HCT116 (cell line): ENCODE data around the gene CFAP61. TPM values are rescaled to one million over a fixed set of nuclear protein-coding genes. Genes with fewer than 3 reads are reported as not detected.

Experiments used
- ATAC-seq: fragments of 200-7000 bp; cut with Tn5 transposase; 2 replicates; pipeline ENCODE4 v1.9.1; 2020; ENCODE audit warnings: mild to moderate bottlenecking, moderate library complexity
- BruUV-seq: library from RNA; stranded (reverse); fragments of 400-500 nt; replicated peaks from 2 replicates; lab custom pipeline; 2021; lab: Mats Ljungman, UMichigan
- CTCF ChIA-PET: fragments of 300-600 bp; sonication (Branson Sonifier 250); formaldehyde crosslinking; loops from one replicate; lab custom pipeline; 2021; ENCODE audit warnings: antibody characterized with exemption; lab: Charles Lee
- POLR2A ChIA-PET: fragments of 300-600, 350-600 bp; sonication (Branson Sonifier 250); formaldehyde crosslinking; loops from one replicate; lab custom pipeline; 2021; ENCODE audit warnings: antibody characterized with exemption; lab: Charles Lee
- RAD21 ChIA-PET, 2 experiments: fragments of 300-600 bp; sonication (Branson Sonifier 250); formaldehyde crosslinking; loops; one replicate each; lab custom pipeline; 2023; ENCODE audit warnings: low total read pairs in 2 of 2; ENCODE audit not compliant: uncharacterized antibody in 2 of 2, unreplicated experiment in 2 of 2, low non-redundant PET in 1 of 2; lab: Charles Lee
- DNase-seq: peaks from one replicate; pipeline ENCODE4 v3.0.0-alpha.2; 2010; ENCODE audit warnings: low read depth, low spot score
- H2AFZ ChIP-seq: fragments of 200-600 bp; shearing (Covaris generic), sonication (generic); 2 replicates; pipeline ENCODE4 v1.6.1; 2017; ENCODE audit warnings: low read depth, mixed run types, mixed read lengths, antibody characterized with exemption, low read length; ENCODE audit not compliant: poor library complexity, severe bottlenecking
- H3K27ac ChIP-seq: 2 replicates; pipeline ENCODE4 v1.5.1; 2012; ENCODE audit warnings: low read depth, low read length
- H3K27me3 ChIP-seq: fragments of 200-600 bp; sonication (generic); 2 replicates; pipeline ENCODE4 v1.6.1; 2016; ENCODE audit warnings: mixed run types, low read length, mixed read lengths; ENCODE audit not compliant: insufficient read depth
- H3K36me3 ChIP-seq, 2 experiments: fragments of 200-500 bp in 1 of 2; fragments of 200-600 bp in 1 of 2; sonication (Bioruptor generic) in 1 of 2; sonication (generic) in 1 of 2; 2 replicates each; pipeline versions ENCODE4 v1.5.1 to v1.6.1; 2014 to 2016; ENCODE audit warnings: low read length in 2 of 2, inconsistent platforms in 1 of 2, mixed read lengths in 1 of 2, mixed run types in 1 of 2; ENCODE audit not compliant: insufficient read depth in 2 of 2, control insufficient read depth in 1 of 2
- H3K4me1 ChIP-seq, 2 experiments: fragments of 200-600 bp in 1 of 2; sonication (generic) in 1 of 2; 2 replicates each; pipeline versions ENCODE4 v1.5.1 to v1.6.1; 2012 to 2017; ENCODE audit warnings: low read length in 2 of 2, inconsistent platforms in 1 of 2, mild to moderate bottlenecking in 1 of 2, mixed read lengths in 1 of 2, mixed run types in 1 of 2, moderate library complexity in 1 of 2; ENCODE audit not compliant: insufficient read depth in 2 of 2, control insufficient read depth in 1 of 2
- H3K4me2 ChIP-seq: fragments of 200-600 bp; sonication (generic); 2 replicates; pipeline ENCODE4 v1.6.1; 2017; ENCODE audit warnings: mixed run types, low read length, mixed read lengths
- H3K4me3 ChIP-seq, 2 experiments: fragments of 200-600 bp in 1 of 2; sonication (generic) in 1 of 2; replicated peaks in 1 of 2; 2 replicates each; pipeline ENCODE4 v1.5.1; 2011 to 2016; ENCODE audit warnings: low read length in 2 of 2, control low read depth in 1 of 2, low read depth in 1 of 2, mild to moderate bottlenecking in 1 of 2, mixed read lengths in 1 of 2, mixed run types in 1 of 2
- H3K79me2 ChIP-seq: fragments of 200-600 bp; sonication (generic); 2 replicates; pipeline ENCODE4 v1.6.1; 2017; ENCODE audit warnings: mild to moderate bottlenecking, mixed run types, low read length, moderate library complexity, mixed read lengths; ENCODE audit not compliant: insufficient read depth
- H3K9ac ChIP-seq: fragments of 200-600 bp; sonication (generic); 2 replicates; pipeline ENCODE4 v1.6.1; 2016; ENCODE audit warnings: low read length, mixed read lengths
- H3K9me2 ChIP-seq: fragments of 200-600 bp; sonication (generic), shearing (Covaris generic); 2 replicates; pipeline ENCODE4 v1.6.1; 2017; ENCODE audit warnings: mixed run types, mild to moderate bottlenecking, moderate library complexity; ENCODE audit not compliant: insufficient read depth
- H3K9me3 ChIP-seq, 2 experiments: fragments of 200-500 bp in 1 of 2; fragments of 200-600 bp in 1 of 2; sonication (Bioruptor generic) in 1 of 2; sonication (generic) in 1 of 2; 2 replicates each; pipeline ENCODE4 v1.6.1; 2014 to 2017; ENCODE audit warnings: low read length in 2 of 2, mixed read lengths in 2 of 2, inconsistent platforms in 1 of 2, low read depth in 1 of 2, mild to moderate bottlenecking in 1 of 2, mixed run types in 1 of 2, moderate library complexity in 1 of 2; ENCODE audit not compliant: control insufficient read depth in 1 of 2, insufficient read depth in 1 of 2
- H4K20me1 ChIP-seq: fragments of 200-600 bp; sonication (generic), shearing (Covaris generic); 2 replicates; pipeline ENCODE4 v1.6.1; 2017; ENCODE audit warnings: mixed run types, mild to moderate bottlenecking, moderate library complexity; ENCODE audit not compliant: insufficient read depth
- ATF3 ChIP-seq: IDR thresholded peaks from 2 replicates; pipeline ENCODE4 v1.6.1; 2012
- CBX3 ChIP-seq: IDR thresholded peaks from 2 replicates; pipeline ENCODE4 v1.6.1; 2012; ENCODE audit warnings: low read depth
- CEBPB ChIP-seq: IDR thresholded peaks from 2 replicates; pipeline ENCODE4 v1.6.1; 2012; ENCODE audit warnings: low read depth
- EGR1 ChIP-seq: IDR thresholded peaks from 2 replicates; pipeline ENCODE4 v1.6.1; 2012; ENCODE audit warnings: low read depth
- EZH2 ChIP-seq: fragments of 200-600 bp; sonication (generic); IDR thresholded peaks from 2 replicates; pipeline ENCODE4 v1.6.1; 2017; ENCODE audit warnings: antibody characterized with exemption, mixed run types
- FOSL1 ChIP-seq: IDR thresholded peaks from 2 replicates; pipeline ENCODE4 v1.6.1; 2012; ENCODE audit warnings: low read depth
- JUND ChIP-seq: IDR thresholded peaks from 2 replicates; pipeline ENCODE4 v1.6.1; 2012
- POLR2A ChIP-seq: IDR thresholded peaks from 2 replicates; pipeline ENCODE4 v1.7.0; 2011; ENCODE audit warnings: borderline replicate concordance; ENCODE audit not compliant: insufficient read depth, insufficient read length; ENCODE audit errors: extremely low read depth
- RAD21 ChIP-seq: IDR thresholded peaks from 2 replicates; pipeline ENCODE4 v1.6.1; 2012; ENCODE audit warnings: low read depth, mild to moderate bottlenecking
- REST ChIP-seq: IDR thresholded peaks from 2 replicates; pipeline ENCODE4 v1.6.1; 2012; ENCODE audit warnings: low read depth
- SP1 ChIP-seq: IDR thresholded peaks from 2 replicates; pipeline ENCODE4 v1.6.1; 2012; ENCODE audit warnings: low read depth
- ZBTB33 ChIP-seq: IDR thresholded peaks from 2 replicates; pipeline ENCODE4 v1.6.1; 2011; ENCODE audit warnings: mild to moderate bottlenecking, low read length, moderate library complexity; ENCODE audit not compliant: insufficient replicate concordance; ENCODE audit errors: extremely low read depth
- ZNF274 ChIP-seq: fragments of 200-500 bp; sonication (Bioruptor generic); IDR thresholded peaks from 2 replicates; pipeline ENCODE4 v1.6.1; 2014; ENCODE audit warnings: mild to moderate bottlenecking, low read depth, low read length, inconsistent platforms
- intact Hi-C: fragments of 100-400 bp; cut with micrococcal nuclease; formaldehyde crosslinking; loops from 2 replicates; pipeline ENCODE4 v1.10.0; 2022
- total RNA-seq: library from RNA; stranded (reverse); gene quantifications from one replicate; pipeline ENCODE4 v1.2.1, GENCODE V29; 2021; ENCODE audit not compliant: unreplicated experiment
- TF ChIP-seq, protein P1 (sequence below): IDR thresholded peaks from 2 replicates; pipeline ENCODE4 v1.6.1; 2012

Gene CFAP61
- total RNA-seq, 1 experiment from 2014 or later = 1.7 TPM

DNA sequence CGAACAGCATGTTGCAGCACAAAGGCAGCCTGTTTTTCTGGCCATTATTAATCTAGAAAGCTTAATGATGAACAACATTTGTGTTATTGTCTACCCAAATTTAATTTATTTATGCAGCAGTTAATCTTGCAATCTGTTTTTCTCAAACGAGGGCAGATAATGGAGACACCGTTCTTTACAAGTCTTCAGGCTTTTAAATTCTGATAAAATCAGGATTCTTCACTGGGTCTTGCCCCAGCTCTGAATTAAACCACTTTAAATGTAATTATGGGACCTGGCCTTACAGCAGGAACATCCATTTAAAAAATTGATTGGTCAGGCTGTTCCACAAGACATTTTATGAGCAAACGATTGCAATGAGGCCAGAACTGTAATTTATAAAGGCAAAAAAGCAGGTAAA lies 289.0 kb downstream of the CFAP61 start (continued):
- no peak for TF ChIP-seq REST
- TF ChIP-seq CEBPB = no peak
- no peak for TF ChIP-seq ATF3

GRCh38 chr20:20342066-20342465 lies 289.7 kb downstream of the CFAP61 start:
- Histone ChIP-seq H3K36me3 (no peaks in the 10 kb centered on the region), H3K9me2 (no peaks in the 10 kb centered on the region), H4K20me1 (no peaks in the 10 kb centered on the region), H3K27me3 (no peaks in the 10 kb centered on the region), H3K9ac (no peak overlapping the region), H3K4me2 (no peak overlapping the region), H2AFZ (no peak overlapping the region), H3K4me1 (no peaks in the 10 kb centered on the region), H3K9me3 (no peaks in the 10 kb centered on the region), H3K27ac (no peak overlapping the region), H3K4me3 (no peak overlapping the region), H3K79me2 (no peaks in the 10 kb centered on the region)
- no TSS peak for BruUV-seq
- CTCF ChIA-PET = no interaction called here
- POLR2A ChIA-PET = no interaction called here
- RAD21 ChIA-PET = no interaction called here
- no peak for TF ChIP-seq FOSL1
- no peak for TF ChIP-seq ZBTB33
- TF ChIP-seq EZH2 = no peak
- no peak for TF ChIP-seq POLR2A
- no peak for TF ChIP-seq CEBPB
- no peak for TF ChIP-seq ZNF274
- no peak for TF ChIP-seq RAD21
- no peak for TF ChIP-seq EGR1
- TF ChIP-seq CBX3 = no peak
- TF ChIP-seq, protein P1, sequence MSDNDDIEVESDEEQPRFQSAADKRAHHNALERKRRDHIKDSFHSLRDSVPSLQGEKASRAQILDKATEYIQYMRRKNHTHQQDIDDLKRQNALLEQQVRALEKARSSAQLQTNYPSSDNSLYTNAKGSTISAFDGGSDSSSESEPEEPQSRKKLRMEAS = no peak
- TF ChIP-seq JUND = no peak
- no peak for TF ChIP-seq REST
- TF ChIP-seq SP1 = no peak
- DNase-seq (no peak), ATAC-seq (no peak)
- intact Hi-C loops = no loop called here
